UCSD-AML1 (cell line): ENCODE data around the gene PLCB3.
A peak's percentile ranks its signal among the peaks of the same experiment; 100 is the strongest.

Experiments used
- DNase-seq: peaks from one replicate; lab custom pipeline; 2025; ENCODE audit not compliant: unreplicated experiment; lab: John Stamatoyannopoulos, UW

The PLCB3 gene

DNA sequence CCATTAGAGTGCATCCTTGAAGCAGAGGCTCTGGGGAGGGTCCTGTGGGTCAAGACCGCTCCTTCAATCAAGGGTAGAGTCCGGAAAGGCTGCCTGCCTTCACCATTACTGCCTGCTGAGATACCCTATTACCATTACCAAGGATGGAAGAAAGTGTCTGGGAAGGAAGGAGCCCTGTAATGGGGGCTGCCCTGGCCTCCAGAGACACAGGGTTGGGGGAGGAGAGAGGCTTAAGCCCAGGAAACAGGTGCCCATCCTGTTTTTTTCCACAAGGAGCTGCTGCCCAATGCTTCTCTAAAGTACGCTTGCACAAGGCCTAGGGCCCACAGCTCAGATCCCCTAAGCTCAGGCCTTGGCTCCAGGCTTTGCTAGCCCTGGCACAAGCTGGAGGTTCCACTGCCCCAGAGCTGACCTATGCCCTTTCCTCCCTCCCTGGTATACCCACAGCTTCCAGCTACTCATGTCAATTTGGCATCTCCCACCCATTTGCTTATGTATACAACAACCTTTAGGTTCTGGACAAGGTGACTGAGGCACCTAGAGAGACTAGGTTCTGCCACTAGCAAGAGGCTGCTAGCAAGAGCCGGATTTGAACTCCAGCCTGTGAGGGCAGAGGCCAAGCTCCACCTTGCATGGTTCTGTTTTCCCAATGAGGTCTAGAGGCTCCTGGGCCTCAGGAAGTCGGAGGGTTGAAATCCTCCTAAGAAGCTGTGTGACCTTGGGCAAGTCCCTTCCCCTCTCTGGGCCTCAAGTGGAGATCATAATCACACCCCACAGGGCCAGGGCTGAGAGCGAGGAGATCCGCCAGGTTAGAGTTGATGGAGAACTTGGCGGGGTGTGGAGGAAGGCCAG, 1.5 kb upstream of the PLCB3 start:
- peak; percentile 43 for DNase-seq

DNA sequence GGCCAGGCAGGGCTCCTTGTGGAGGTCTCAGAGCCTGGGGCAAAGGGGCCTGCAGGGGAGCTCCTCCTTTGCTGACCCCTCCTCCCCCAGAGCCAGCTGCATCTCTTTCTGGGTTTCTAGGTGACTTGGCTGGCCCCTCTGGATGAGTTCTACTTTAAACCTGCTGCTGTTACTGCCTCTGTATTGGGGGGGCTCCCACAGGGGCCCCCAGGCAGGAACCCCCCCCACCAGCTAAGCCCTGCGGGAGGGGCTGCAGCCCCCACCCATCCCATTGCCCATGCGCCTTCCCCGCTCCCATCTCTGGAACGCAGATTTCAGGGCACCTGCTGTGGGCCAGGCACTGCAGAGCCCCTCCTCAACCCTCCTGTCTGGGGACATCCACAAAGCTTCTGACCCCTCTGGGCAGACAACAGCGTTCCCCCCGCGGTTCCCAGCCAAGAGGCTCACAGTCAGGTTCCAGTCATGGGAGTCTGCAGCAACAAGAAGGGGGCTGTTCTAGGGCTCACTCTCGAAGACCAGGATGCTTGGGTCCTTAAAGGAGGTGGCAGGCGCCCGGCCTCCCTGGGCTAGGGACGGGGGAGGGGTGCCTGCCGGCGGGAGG, 815 bp upstream of the PLCB3 start:
- no peak for DNase-seq

DNA sequence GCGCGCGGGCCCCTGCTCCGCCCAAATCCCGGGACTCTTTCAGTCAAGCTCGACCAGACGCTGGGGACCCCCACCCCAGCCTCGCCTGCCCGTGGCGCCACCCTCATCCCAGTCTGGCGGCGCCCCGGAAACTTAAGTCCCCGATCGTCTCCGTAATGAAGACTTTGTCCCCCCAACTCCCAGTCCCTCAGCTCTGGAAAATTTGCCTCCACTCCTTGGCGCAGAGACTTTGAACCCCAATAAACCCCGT, 348 bp downstream of the PLCB3 start:
- DNase-seq: no peak

GRCh38 chr11:64252003-64252872, 908 bp downstream of the PLCB3 start:
- peak; percentile 51 for DNase-seq

GRCh38 chr11:64253043-64253442, 1.7 kb downstream of the PLCB3 start:
- no peak for DNase-seq

DNA sequence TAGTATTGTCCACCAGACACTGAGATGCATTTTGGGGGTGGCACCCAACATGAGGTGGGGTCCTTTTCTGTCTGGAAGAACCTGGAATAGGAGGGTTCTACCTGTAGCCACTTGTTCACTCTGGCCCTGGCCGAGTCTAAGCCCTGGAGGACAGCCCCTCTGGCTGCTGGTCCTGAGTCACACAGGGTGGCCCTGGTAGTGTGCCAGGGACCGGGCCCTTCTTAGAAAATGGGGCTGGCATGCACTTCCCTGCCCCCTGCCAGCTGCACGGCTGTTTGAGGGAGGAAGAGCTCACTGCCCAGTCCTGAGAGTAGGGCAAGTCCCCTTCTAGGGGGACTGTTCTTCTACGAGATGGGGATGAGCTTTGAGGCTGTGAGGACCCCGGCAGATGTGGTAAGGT, 2.2 kb downstream of the PLCB3 start:
- no peak for DNase-seq

GRCh38 chr11:64254326-64254725, 3.0 kb downstream of the PLCB3 start:
- no peak for DNase-seq

GRCh38 chr11:64255135-64256128, 4.1 kb downstream of the PLCB3 start:
- DNase-seq: no peak

DNA sequence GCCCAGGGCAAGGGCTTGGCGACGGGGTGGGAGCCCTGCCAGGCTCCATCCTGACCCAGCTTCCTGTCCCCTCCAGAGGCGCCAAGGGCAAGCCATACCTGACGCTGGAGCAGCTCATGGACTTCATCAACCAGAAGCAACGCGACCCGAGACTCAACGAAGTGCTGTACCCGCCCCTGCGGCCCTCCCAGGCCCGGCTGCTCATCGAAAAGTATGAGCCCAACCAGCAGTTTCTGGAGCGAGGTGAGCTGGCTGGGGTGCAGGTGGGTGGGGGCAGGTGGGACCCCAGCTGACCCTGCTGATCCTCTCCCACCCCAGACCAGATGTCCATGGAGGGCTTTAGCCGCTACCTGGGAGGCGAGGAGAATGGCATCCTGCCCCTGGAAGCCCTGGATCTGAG, 5.0 kb downstream of the PLCB3 start:
- DNase-seq: no peak

- no peak for DNase-seq
These were observed 7.0 kb downstream of the PLCB3 start for GRCh38 chr11:64258356-64258755.

DNA sequence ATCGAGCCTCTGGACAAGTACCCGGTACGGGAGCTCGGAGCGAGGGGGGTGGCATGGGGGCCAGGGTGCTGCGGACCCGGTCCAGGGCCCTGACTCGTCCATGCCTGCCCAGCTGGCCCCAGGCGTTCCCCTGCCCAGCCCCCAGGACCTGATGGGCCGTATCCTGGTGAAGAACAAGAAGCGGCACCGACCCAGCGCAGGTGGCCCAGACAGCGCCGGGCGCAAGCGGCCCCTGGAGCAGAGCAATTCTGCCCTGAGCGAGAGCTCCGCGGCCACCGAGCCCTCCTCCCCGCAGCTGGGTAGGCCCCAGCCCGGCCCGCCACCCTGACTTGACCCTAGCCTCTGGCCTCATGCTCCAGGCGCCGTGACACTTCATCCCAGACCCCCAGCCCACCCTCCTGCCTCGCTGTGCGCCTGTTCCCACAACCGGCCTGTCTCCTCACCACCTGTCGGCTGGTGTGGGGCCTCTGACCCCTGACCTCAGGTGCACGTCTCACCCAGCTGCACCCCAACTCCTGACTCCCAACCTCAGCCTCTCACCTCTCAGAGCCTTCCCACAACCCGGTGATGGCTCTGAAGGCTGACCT, 7.7 kb downstream of the PLCB3 start:
- no peak for DNase-seq

- no peak for DNase-seq
These were observed 8.3 kb downstream of the PLCB3 start for GRCh38 chr11:64259533-64260067.

DNA sequence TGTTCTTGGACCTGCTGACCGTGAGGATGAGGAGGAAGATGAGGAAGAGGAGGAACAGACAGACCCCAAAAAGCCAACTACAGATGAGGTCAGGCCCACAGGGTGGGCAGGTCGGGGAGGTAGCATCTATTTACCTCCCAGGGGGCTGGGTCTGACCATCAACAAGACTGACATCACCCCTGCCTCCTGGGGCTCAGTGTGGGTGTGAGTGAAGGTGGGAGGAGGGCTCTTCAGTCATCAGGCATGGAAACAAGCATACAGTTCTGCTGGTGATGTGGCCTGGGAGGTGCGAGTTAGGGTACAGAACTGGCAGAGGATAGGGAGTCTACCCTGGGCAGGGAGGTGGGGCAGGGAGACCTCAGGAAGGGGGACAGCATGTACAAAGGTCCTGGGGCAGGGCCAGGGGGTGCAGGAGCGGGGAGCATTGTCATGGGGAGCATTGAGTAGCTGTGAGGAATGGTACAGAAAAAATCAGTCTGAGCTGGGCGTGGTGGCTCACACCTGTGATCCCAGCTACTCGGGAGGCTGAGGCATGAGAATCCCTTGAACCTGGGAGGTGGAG, 8.9 kb downstream of the PLCB3 start:
- no peak for DNase-seq

- no peak for DNase-seq
These were observed 10.3 kb downstream of the PLCB3 start for GRCh38 chr11:64261556-64262080.

DNA sequence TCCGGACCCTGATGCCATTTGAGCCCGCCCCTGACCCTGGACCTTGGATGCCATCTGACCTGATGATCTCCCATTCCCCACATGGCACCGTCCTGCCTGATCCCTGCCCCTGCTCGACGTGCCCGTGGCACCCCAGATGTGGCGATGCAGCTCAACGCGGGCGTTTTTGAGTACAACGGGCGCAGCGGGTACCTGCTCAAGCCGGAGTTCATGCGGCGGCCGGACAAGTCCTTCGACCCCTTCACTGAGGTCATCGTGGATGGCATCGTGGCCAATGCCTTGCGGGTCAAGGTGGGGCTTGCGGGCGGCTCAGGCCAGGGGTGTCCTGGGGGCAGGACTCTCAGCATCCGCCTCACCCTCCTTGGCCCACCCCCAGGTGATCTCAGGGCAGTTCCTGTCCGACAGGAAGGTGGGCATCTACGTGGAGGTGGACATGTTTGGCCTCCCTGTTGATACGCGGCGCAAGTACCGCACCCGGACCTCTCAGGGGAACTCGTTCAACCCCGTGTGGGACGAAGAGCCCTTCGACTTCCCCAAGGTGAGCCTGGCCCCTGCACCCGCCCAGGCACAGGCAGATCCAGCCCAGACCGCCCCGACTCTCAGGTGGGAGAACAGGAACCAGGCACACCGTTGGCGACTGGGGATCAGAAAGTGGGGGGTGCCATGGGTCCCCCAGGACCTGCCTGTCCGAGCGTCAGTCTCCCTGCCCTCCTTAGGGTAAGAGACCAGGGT, 11.1 kb downstream of the PLCB3 start:
- DNase-seq: no peak

DNA sequence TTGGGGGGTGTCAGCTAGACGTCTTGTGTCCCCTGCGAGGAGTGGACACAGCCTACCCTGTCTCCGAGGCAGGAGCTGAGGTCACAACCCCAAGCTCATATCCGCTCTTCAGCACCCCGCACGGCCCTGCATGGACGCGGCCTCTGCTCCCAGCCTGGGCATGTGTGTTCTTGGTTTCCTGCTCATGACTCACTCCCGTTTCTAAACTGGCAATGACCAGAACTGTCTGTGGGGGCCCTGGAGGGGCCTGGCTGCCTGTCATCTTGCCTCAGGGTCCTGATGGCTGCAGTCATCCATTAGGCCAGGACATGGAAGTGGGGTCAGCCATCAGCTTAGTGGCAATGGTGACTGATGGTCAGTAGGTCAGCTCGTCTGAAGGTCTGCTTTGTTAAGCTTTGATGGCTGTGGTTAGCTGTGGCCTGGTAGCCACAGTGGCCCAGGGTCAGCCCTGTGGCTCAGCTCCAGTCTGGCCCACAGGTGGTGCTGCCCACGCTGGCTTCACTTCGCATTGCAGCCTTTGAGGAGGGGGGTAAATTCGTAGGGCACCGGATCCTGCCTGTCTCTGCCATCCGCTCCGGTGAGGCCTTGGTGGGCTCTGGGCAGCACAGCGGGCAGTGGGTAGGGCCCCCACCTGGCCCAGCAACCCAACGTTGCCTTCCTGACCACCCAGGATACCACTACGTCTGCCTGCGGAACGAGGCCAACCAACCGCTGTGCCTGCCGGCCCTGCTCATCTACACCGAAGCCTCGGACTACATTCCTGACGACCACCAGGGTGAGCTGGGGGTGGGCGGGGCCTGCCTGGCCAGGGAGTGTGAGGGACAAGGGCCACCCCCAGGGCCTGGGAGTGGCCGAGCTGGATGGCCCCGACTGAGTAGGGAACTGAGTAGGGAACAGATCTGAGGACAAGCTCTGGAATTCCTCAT, 12.0 kb downstream of the PLCB3 start:
- DNase-seq: no peak

- no peak for DNase-seq
These were observed 12.6 kb downstream of the PLCB3 start for GRCh38 chr11:64263947-64264317.

GRCh38 chr11:64264371-64264852, 13.1 kb downstream of the PLCB3 start:
- DNase-seq: no peak
